Upper lobe of left lung (tissue), 6 donors: Measurements from ENCODE around the gene WDR45B. TPM values are rescaled to one million over a fixed set of nuclear protein-coding genes. Genes with fewer than 3 reads are reported as not detected.

Source experiments
- ATAC-seq, 2 donors: fragments of 200-7000 bp; cut with Tn5 transposase; one replicate each; pipeline ENCODE4 v1.9.1; 2022; ENCODE audit warnings: mild to moderate bottlenecking in 2 of 2, moderate library complexity in 2 of 2; ENCODE audit not compliant: low FRiP score in 2 of 2
- DNase-seq, 2 donors: peaks; one replicate each; pipeline ENCODE4 v3.0.0-alpha.2; 2019 to 2020
- H3K27ac ChIP-seq, 4 donors: fragments of 200-600 bp; sonication (generic); one replicate each; pipeline ENCODE4 v1.5.1; 2016 to 2019
- H3K27me3 ChIP-seq, 4 donors: fragments of 200-600 bp; sonication (generic); one replicate each; pipeline ENCODE4 v1.5.1; 2017 to 2019
- H3K36me3 ChIP-seq, 4 donors: fragments of 200-600 bp; sonication (generic); one replicate each; pipeline ENCODE4 v1.5.1; 2016 to 2019
- H3K4me1 ChIP-seq, 4 donors: fragments of 200-600 bp; sonication (generic); one replicate each; pipeline ENCODE4 v1.5.1; 2018 to 2019
- H3K4me3 ChIP-seq, 4 donors: fragments of 200-600 bp; sonication (generic); one replicate each; pipeline ENCODE4 v1.5.1; 2017 to 2019; ENCODE audit warnings: mild to moderate bottlenecking in 2 of 4, moderate library complexity in 1 of 4
- H3K9me3 ChIP-seq, 4 donors: fragments of 200-600 bp; sonication (generic); one replicate each; pipeline ENCODE4 v1.5.1; 2018 to 2019
- EP300 ChIP-seq, 4 donors: sonication (generic); formaldehyde crosslinking; IDR thresholded peaks; one replicate each; pipeline ENCODE4 v1.5.1; 2017; ENCODE audit warnings: antibody characterized with exemption in 4 of 4, control low read depth in 2 of 4
- POLR2A ChIP-seq, 4 donors: fragments of 450-650 bp; IDR thresholded peaks; one replicate each; pipeline ENCODE4 v1.5.1; 2016 to 2017; ENCODE audit warnings: antibody characterized with exemption in 4 of 4, mild to moderate bottlenecking in 2 of 4
- POLR2AphosphoS5 ChIP-seq, 2 donors: sonication (generic); formaldehyde crosslinking; IDR thresholded peaks; one replicate each; pipeline ENCODE4 v1.5.1; 2017; ENCODE audit warnings: antibody characterized with exemption in 2 of 2
- WGBS, 2 donors: methylation state at CpG; one replicate each; pipeline ENCODE4 v1.1.5; 2017 to 2018; 5-methylcytosine and 5-hydroxymethylcytosine counted together
- total RNA-seq, 6 donors: library from RNA; depleted of rRNA in 4 of 6; stranded (reverse); fragments of >200 nt in 4 of 6; gene quantifications; one replicate each; pipeline versions ENCODE4 v1.1.0 to v1.2.1, GENCODE V29; 2016 to 2021
- TF ChIP-seq, protein P1 (sequence below), 6 experiments: fragments of 450-650 bp in 4 of 6; fragments of 200-600 bp in 2 of 6; sonication (generic) in 2 of 6; IDR thresholded peaks; one replicate each; pipeline ENCODE4 v1.5.1; 2016 to 2019; ENCODE audit warnings: antibody characterized with exemption in 6 of 6
- donor health status: DM: no; HTN: no; CAD: no; lungs with moderate emphysema.
- donor health status: DM: no; HTN: yes; CAD: no; lungs with severe emphysema.

WDR45B gene
- total RNA-seq, 6 donors from 2014 or later = 54.9 to 90.0 (median 74.3) TPM

- peaks cover 34 to 50% (median 40%) of the 10 kb centered on the region in 4 donors for H3K4me1 ChIP-seq
- no peaks in the 10 kb centered on the region for H3K27me3 ChIP-seq
- TF ChIP-seq POLR2AphosphoS5 (IDR thresholded peaks at IDR 0.05) (no peak), EP300 (IDR thresholded peaks at IDR 0.05) (no peak), POLR2A (IDR thresholded peaks at IDR 0.05) (no peak)
- TF ChIP-seq, protein P1, sequence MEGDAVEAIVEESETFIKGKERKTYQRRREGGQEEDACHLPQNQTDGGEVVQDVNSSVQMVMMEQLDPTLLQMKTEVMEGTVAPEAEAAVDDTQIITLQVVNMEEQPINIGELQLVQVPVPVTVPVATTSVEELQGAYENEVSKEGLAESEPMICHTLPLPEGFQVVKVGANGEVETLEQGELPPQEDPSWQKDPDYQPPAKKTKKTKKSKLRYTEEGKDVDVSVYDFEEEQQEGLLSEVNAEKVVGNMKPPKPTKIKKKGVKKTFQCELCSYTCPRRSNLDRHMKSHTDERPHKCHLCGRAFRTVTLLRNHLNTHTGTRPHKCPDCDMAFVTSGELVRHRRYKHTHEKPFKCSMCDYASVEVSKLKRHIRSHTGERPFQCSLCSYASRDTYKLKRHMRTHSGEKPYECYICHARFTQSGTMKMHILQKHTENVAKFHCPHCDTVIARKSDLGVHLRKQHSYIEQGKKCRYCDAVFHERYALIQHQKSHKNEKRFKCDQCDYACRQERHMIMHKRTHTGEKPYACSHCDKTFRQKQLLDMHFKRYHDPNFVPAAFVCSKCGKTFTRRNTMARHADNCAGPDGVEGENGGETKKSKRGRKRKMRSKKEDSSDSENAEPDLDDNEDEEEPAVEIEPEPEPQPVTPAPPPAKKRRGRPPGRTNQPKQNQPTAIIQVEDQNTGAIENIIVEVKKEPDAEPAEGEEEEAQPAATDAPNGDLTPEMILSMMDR (IDR thresholded peaks at IDR 0.05) = no peak
- H3K9me3 ChIP-seq = no peaks in the 10 kb centered on the region
- ATAC-seq (no peak), DNase-seq (no peak)
- H3K36me3 ChIP-seq = peaks cover 0 to 28% (median 13%) of the 10 kb centered on the region in 4 donors
- WGBS, 2 donors = 85 to 90% methylated on average over 6 of the region's 6 CpGs
- peak overlapping the region in 2 of 4 donors; percentile 7 to 94 for H3K27ac ChIP-seq
- H3K4me3 ChIP-seq = no peak overlapping the region
Observed at GRCh38 chr17:82590216-82590615, 58.0 kb downstream of the WDR45B start.

- Histone ChIP-seq H3K36me3 (peaks cover 0 to 30% (median 15%) of the 10 kb centered on the region in 4 donors), H3K27ac (peak overlapping the region in 3 of 4 donors; percentile 7 to 94 (median 30)), H3K4me3 (no peak overlapping the region), H3K4me1 (peaks cover 36 to 51% (median 40%) of the 10 kb centered on the region in 4 donors), H3K27me3 (no peaks in the 10 kb centered on the region), H3K9me3 (no peaks in the 10 kb centered on the region)
- TF ChIP-seq, protein P1 (IDR thresholded peaks at IDR 0.05) = no peak
- TF ChIP-seq POLR2A (IDR thresholded peaks at IDR 0.05) (no peak), EP300 (IDR thresholded peaks at IDR 0.05) (no peak), POLR2AphosphoS5 (IDR thresholded peaks at IDR 0.05) (no peak)
- WGBS, 2 donors = 82 to 90% methylated on average over 6 of the region's 6 CpGs
- no peak for ATAC-seq
- no peak for DNase-seq
Observed at GRCh38 chr17:82589851-82590180, 58.4 kb downstream of the WDR45B start.

- TF ChIP-seq, protein P1 (IDR thresholded peaks at IDR 0.05) = no peak
- TF ChIP-seq EP300 (IDR thresholded peaks at IDR 0.05) = no peak
- TF ChIP-seq POLR2A (IDR thresholded peaks at IDR 0.05) = no peak
- no peak for TF ChIP-seq POLR2AphosphoS5 (IDR thresholded peaks at IDR 0.05)
- ATAC-seq (no peak), DNase-seq (no peak)
- Histone ChIP-seq H3K4me3 (no peak overlapping the region), H3K9me3 (no peaks in the 10 kb centered on the region), H3K27me3 (no peaks in the 10 kb centered on the region), H3K4me1 (peaks cover 26 to 38% (median 28%) of the 10 kb centered on the region in 4 donors), H3K27ac (peak overlapping the region in 1 of 4 donors; percentile 14), H3K36me3 (peaks cover 0 to 41% (median 20%) of the 10 kb centered on the region in 4 donors)
- WGBS, 2 donors = 93 to 96% methylated on average over 24 to 27 of the region's 27 CpGs
Observed at GRCh38 chr17:82588266-82589175, 59.7 kb downstream of the WDR45B start.

- 79 to 86% methylated on average over 40 to 47 of the region's 47 CpGs for WGBS, 2 donors
- no peaks in the 10 kb centered on the region for H3K9me3 ChIP-seq
- peak overlapping the region in 2 of 4 donors; percentile 26 to 49 for H3K27ac ChIP-seq
- ATAC-seq (no peak), DNase-seq (peak in 1 of 2 donors; percentile 80)
- no peak for TF ChIP-seq EP300 (IDR thresholded peaks at IDR 0.05)
- TF ChIP-seq, protein P1 (IDR thresholded peaks at IDR 0.05) = no peak
- TF ChIP-seq POLR2A (IDR thresholded peaks at IDR 0.05) = no peak
- TF ChIP-seq POLR2AphosphoS5 (IDR thresholded peaks at IDR 0.05) = no peak
- no peaks in the 10 kb centered on the region for H3K27me3 ChIP-seq
- H3K36me3 ChIP-seq = peaks cover 0 to 52% (median 21%) of the 10 kb centered on the region in 4 donors
- H3K4me3 ChIP-seq = no peak overlapping the region
- peaks cover 16 to 30% (median 20%) of the 10 kb centered on the region in 4 donors for H3K4me1 ChIP-seq
Observed at GRCh38 chr17:82587234-82588086, 60.8 kb downstream of the WDR45B start.
